GM12874 (cell line): Measurements from ENCODE around the gene IL22RA1.

Experiments
- CTCF ChIP-seq: IDR thresholded peaks from 2 replicates; pipeline ENCODE4 v1.5.1; 2011; ENCODE audit warnings: low read depth, mild to moderate bottlenecking, control low read depth, low read length, moderate library complexity; ENCODE audit not compliant: insufficient read depth

IL22RA1 gene

GRCh38 chr1:24125456-24125855 lies 17.5 kb downstream of the IL22RA1 start:
- TF ChIP-seq CTCF, result no peak

GRCh38 chr1:24124980-24125379 lies 18.0 kb downstream of the IL22RA1 start:
- no peak for TF ChIP-seq CTCF

- no peak for TF ChIP-seq CTCF
These were observed 19.3 kb downstream of the IL22RA1 start for GRCh38 chr1:24123611-24124010.

GRCh38 chr1:24122776-24123175 lies 20.2 kb downstream of the IL22RA1 start:
- no peak for TF ChIP-seq CTCF

- no peak for TF ChIP-seq CTCF
These were observed 21.5 kb downstream of the IL22RA1 start for GRCh38 chr1:24121406-24121805.

GRCh38 chr1:24120965-24121364 lies 22.0 kb downstream of the IL22RA1 start:
- no peak for TF ChIP-seq CTCF

GRCh38 chr1:24119859-24120756 lies 22.8 kb downstream of the IL22RA1 start:
- TF ChIP-seq CTCF, result no peak
